Muscle of arm (tissue), 14 donors: Measurements from ENCODE around the gene ARHGEF18. TPM values are rescaled to one million over a fixed set of nuclear protein-coding genes. Genes with fewer than 3 reads are reported as not detected.
"Not testable (repeated sequence)": the region's sequence is repeated elsewhere in the genome, so short reads cannot be mapped to it uniquely, and the experiment has no call there.

Source experiments
- DNase-seq: peaks from one replicate; pipeline ENCODE4 v3.0.0-alpha.2; 2013
- long read RNA-seq, 11 donors: transcript quantifications; one replicate each; lab custom pipeline, GENCODE V29; 2026
- polyA plus RNA-seq, 12 donors: library from polyadenylated mRNA; unstranded; fragments of 120-200 nt; gene quantifications; one replicate each; pipeline ENCODE4 v1.2.1, GENCODE V29; 2013; ENCODE audit not compliant: insufficient read length in 12 of 12

Gene ARHGEF18
- polyA plus RNA-seq = 10 to 100 TPM in 10 of 12 donors, 1 to 10 TPM in 1, not detected in 1; 8.5 to 20.9 (median 13.9) TPM
- long read RNA-seq, donor 1 = 0 reads
- long read RNA-seq, donor 2, partial matches to known transcripts = 6 of 6 reads
- long read RNA-seq, donor 2, other reads (novel, unspliced or antisense) = 0 of 6 reads
- long read RNA-seq, donor 3 = 0 reads
- long read RNA-seq, donor 4 = 0 reads
- long read RNA-seq, donor 5 = 0 reads
- long read RNA-seq, donor 6 = 0 reads
- long read RNA-seq, donor 7 = 0 reads
- long read RNA-seq, donor 8 = 0 reads
- long read RNA-seq, donor 9 = 0 reads
- long read RNA-seq, donor 10 = 0 reads
- long read RNA-seq, donor 11, full-length matches to known transcripts = 1 of 1 reads
- long read RNA-seq, donor 11, partial matches to known transcripts = 0 of 1 reads
- long read RNA-seq, donor 11, other reads (novel, unspliced or antisense) = 0 of 1 reads

DNA sequence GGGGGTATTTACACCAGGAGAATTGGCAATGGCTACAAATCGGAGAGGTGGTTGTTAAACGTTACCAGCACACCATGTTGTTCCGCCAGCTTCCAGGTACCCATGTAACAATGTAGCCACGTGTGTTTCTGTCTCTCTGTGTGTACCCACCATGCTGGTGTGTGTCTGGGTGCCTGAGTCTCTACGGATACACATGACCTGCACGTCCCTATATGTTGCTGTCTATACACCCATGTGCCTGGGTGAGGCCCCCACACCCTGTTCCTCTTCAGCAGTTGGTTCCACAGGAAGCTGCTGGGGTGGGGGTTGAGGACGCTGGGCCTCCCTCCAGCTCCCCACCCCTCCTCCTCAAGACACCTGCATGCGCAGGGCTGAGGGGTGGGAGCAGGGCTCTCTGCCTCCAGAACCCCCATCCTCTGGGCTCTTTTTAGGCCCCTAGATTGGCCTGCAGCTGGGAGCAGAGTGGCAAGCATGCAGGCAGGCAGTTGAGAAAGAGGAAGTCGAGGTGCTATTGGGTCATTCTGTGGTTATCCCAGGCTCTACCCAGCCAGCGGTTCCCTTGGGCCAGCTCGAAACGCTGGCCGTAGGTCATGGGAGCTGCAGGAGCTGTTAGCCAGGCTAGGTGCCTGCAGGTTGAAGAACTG is at the start of gene ARHGEF18:
Gene ARHGEF18 (plus strand): TSS at position 351 of the 644 bp plus-strand sequence. CDS start 13,954 bp downstream, outside the sequence.
- DNase-seq = no peak

DNA sequence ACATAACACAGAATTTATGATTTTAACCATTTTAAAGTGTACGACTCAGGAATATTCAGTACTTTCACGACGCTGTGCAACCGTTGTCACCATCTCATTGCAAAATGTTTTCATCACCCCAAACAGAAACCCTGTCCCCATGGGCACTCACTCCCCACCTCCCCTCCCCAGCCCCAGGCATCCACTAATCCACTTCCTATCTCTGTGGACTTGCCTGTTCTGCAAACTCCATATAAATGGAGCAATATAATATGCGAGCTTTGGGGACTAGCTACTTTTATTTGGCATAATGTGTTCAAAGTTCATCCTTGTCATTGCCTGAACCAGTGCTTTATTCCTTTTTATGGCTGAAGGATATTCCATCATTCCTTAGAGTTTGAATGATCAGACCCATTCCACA is 47.2 kb upstream of the ARHGEF18 start:
- no peak for DNase-seq

DNA sequence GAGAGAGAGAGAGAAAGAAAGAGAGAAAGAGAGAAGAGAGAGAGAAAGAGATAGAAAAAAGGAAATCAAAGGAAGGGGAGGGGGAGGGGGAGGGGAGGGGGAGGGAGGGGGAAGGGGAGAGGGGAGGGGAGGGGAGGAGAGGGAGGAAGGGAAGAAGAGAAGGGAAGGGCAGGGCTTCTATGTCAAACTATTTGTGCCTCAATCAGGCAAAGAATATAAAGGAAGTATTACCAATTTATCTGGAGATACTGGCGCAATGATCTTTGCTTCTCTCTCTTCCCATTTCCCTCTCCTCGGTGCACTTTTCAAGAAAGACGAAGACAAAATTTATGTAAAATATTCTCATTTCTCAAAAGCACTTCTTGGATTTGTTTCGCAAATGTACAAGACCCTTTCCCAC is 45.3 kb upstream of the ARHGEF18 start:
- DNase-seq = no peak

DNA sequence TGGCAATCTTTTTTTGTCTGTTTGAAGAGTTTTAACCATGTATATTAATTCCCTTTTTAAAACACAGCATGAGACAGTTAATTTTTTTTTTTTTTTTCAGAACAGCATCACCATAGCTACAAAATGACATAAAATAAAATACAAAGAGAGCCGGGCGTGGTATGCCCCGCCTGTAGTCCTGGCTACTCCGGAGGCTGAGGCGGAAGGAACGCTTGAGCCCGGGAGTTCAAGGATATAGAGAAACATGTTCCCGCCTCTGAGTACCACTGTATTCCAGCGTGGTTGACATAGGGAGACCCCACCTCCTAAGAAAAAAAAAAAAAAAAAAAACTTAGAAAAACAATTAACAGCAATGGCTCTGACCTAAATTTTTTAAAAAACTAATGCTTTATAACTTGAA is 44.5 kb upstream of the ARHGEF18 start:
- DNase-seq = no peak

DNA sequence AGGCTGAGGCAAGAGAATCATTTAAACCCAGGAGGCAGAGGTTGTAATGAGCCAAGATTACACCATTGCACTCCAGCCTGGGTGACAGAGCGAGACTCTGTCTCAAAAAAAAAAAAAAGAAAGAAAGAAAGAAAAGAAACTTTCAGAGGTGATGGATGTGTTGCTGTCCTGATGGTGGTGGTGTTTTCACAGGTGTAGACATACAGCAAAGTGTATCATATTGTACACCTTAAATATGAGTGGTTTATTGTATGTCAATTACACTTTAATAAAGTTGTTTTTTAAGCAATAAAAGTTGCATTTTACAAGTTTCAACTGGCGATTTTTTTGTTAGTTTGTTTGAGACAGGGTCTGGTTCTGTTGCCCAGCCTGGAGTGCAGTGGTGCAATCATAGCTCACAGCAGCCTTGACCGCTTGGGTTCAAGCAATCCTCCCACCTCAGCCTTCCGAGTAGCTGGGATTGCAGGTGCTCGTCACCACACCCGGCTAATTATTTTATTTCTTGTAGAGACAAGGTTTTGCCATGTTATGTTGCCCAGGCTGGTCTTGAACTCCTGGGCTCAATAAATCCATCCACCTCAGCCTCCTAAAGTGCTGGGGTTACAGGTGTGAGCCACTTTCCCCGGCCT is 41.0 kb upstream of the ARHGEF18 start:
- no peak for DNase-seq

DNA sequence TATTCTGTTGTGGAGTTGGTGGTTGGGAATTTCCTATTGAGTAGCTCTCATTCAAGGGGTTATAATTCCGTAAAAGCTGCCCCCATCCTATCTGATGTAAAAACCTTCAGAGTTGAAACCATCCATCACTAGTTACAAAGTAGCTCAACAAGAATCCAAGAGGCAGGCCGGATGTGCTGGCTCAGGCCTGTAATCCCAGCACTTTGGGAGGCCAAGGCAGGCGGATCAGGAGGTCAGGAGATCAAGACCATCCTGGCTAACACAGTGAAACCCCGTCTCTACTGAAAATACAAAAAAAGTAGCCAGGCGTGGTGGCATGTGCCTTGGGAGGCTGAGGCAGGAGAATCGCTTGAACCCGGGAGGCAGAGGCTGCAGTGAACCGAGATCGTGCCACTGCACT is 40.4 kb upstream of the ARHGEF18 start:
- not testable (repeated sequence) for DNase-seq

DNA sequence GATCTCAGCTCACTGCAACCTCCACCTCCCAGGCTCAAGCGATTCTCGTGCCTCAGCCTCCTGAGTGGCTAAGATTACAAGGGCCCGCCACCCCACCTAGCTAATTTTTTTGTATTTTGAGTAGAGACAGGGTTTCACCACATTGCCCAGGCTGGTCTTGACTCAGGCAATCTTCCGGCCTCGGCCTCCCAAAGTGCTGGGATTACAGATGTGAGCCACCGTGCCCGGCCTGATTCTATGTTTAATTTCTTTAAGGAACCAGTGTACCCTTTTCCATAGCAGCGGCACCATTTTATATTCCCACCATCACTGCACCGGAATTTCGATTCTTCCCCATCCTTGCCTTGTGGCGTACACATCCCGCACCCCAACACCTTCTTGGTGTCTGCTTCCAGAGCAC is 36.8 kb upstream of the ARHGEF18 start:
- no peak for DNase-seq

DNA sequence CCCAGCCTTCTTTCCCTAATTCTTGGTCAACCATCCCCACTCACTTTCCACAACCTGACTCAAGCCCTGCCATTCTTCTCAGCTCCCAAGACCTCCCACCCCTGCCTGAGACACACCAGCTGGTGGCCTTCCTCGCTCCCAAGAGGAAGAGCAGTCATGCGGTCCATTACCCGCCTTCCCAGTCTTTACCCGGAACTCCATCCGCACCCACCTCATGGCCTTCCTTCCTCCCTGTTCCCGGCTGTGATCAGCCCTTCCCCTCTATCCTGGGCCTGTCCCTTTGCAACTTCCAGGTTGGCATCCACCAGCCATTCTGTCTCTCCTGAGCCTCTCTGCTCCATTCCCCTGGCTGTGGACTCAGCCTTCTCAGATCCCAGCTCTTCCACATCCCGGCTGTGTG is 35.9 kb upstream of the ARHGEF18 start:
- no peak for DNase-seq

DNA sequence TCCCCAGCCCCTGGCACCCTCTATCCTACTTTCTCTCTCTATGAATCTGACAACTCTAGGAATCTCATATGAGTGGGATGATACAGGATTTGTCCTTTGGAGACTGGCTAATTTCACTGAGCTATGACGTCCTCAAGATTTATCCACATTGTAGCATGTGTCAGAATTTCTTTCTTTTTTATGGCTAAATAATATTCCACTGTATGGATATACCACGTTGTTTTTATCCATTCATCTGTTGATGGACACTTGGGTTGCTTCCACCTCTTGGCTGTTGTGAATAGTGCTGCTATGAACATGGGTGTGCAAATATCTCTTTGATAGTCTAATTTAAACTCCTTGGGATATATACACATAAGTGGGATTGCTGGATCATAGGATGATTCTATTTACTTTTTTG is 30.6 kb upstream of the ARHGEF18 start:
- DNase-seq = no peak

DNA sequence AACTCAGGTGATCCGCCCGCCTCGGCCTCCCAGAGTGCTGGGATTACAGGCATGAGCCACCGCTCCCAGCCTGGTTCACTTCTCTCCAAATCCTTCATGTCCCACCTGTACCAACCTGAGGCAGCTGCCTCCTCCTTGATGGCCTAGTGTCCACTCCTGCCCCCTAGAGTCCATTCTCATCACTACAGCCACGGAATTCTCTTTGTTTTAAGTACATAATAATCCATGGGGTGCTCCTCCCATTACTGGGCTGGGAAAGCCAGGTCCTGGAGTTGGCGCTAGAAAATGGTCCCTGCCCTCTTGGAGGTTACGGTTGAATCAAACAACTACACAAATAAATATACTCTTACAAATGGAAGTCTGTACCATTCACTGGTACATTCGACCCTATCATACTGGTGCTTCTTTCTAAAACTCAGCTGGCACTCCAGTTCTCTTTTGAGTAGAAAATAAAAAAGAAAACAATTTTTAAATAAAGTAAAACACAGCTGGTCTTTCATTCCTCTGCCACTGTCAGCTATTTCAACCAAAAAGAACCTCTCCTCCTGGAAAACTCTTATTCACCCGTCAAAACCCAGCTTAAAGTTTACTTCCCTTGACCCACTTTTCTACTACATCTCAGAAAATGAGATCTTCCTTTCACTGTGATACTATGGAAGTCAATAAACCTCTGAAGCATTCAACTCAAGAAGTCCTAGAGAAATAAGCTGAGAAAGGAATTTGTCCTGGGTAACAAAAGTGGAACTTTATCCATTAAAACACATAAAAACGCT is 22.4 kb upstream of the ARHGEF18 start:
- DNase-seq = no peak

DNA sequence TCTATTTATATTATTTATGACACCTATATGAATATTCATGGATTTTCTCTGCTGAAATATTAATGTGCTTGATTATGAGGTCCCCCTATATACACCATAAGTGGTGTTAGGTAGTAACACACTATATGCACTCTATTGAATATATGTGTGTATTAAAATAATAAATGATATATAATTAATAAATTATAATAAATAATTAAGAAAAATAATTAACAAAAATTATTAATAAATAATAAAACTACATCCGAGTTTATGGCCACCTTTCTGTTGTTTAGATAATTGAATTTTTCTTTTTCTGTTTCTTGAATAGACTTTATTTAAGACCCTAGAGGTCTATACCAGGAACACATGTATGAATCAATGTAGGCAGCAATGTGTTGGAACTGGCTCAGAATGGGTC is 20.9 kb upstream of the ARHGEF18 start:
- DNase-seq = no peak

DNA sequence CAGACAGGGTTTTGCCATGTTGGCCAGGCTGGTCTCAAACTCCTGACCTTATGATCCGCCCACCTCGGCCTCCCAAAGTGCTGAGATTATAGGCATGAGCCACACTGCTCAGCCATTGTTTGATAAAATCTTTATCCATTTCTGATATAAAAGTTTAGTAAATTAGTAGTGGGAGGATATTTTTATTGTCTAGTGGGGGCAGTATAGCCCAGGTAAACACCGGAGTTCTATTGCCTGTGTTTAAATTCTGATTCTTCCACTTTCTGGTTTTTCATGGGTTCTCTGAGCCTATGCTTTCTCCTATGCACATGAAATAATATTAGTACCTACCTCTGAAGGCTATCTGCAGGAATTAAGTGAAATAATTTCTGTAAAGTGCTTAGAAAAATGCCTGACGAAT is 20.1 kb upstream of the ARHGEF18 start:
- no peak for DNase-seq

DNA sequence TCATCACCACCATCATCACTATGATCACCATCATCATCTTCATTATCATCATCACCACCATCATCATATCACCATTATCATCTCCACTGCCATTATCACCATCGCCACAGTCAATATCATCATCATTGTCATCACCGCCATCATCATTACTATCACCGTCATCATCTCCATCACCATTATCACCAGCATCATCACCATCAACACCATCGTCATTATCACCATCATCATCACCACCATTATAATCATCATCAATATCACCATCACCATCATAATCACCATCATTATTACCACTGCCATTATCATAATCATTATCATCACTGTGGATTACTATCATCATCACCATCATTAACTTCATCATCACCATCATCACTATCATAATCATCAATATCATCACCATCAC is 17.3 kb upstream of the ARHGEF18 start:
- no peak for DNase-seq

DNA sequence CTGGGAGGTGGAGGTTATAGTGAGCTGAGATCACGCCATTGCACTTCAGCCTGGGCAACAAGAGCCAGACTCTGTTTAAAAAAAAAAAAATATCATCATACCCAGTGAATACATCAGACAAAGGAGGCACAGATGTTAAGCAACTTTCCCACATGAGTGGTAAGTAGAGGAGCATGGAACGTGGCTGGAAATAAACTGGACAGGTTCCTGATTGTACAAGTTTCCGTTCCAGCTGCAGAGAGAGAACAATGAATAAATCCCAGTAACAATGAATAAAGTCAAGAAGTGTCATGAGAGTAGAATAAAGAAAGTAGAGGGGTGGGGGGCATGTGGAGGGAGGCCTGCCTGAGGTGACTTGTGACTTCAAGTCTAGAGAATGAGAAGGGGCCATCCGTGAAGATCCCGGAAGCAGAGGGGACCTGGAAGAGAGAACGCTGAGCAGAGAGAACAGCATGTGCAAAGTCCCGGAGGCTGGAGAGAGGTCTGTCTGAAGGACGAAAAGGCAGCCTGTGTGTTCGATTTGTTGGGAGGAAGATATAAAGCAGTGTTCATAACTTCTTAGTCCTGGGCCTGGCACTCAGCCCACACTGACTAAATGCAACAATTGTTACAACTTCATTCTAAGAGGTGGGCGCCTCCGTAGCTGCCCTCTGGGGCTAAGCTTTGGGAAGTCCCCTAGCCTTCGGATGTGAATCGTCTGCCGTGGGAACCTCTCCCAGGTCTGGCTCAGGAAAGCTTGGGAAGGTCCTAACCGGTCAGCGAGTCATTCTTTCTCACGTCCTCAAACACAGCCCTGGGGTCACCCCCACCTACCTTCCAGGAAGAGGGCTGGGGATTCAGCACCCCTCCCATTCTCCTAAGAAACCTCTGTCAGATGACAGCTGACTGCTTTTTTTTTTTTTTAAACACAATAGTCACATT is 15.3 kb upstream of the ARHGEF18 start:
- no peak for DNase-seq

DNA sequence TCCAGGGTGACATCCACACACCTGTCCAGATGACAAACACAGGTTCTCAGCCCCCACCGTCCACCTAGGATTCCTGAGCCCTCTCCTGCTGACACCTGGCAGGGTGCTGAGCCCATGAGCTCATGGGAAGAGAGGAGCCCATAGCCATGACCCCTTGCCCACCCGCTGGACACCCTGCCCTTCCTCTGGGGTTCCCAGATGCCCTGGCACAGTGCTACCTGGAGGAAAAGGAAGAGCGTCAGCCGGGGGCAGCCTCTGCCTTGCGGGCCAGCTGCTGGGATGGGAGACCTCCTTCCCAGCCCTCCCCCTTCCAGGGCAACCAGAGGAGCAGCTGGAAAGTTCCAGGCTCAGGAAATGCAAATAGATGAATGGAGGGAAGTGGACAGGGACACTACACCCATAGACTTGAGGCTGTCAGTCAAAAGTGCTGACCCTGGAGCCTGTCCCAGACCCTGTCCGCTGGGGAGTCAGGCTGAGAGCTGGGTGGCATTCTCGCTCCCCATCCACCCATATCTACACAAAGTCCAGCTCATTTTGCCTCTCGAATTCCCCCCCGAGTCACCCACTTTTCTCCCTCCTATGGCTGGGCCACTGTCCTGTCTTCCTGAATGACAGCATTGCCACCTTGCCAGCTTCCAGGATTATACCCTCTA is 12.3 kb upstream of the ARHGEF18 start:
- no peak for DNase-seq

DNA sequence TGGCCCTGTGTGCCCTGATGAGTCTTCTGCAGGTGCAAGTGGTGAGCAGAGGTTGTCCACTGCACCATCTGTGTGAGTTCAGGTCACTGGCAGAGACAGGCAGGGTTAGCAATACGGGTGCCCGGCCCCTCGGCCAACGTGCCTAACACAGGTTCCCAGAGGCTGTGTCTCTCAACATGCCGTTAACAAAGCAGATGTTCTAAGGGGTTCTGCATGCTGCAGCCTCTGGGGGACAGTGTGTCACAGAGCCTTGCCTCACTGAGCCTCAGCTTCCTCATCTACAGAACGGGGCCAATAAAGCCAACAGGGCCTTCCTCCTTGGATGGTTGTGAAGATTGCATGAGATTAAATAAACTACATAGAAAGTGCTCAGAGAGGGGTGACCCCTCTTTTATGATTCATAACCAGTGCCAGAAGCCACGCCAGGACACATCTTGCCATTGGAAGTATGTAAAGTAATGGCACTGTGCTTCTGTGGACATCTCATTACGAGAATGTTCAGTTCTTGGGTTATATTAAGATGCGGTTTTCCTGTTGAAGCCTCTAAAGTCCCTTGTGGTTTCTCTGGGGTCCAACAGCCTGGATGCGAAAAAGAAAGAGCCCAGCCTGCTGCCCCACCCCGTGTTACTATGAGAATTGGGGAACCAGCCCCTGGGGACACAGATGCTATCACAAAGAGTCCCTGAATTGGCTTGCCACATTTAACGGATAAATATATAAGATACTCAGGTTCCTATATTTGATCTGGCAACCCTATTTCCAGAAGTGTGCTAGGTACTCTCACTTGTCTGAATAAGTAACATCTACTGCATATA is 11.2 kb upstream of the ARHGEF18 start:
- no peak for DNase-seq

DNA sequence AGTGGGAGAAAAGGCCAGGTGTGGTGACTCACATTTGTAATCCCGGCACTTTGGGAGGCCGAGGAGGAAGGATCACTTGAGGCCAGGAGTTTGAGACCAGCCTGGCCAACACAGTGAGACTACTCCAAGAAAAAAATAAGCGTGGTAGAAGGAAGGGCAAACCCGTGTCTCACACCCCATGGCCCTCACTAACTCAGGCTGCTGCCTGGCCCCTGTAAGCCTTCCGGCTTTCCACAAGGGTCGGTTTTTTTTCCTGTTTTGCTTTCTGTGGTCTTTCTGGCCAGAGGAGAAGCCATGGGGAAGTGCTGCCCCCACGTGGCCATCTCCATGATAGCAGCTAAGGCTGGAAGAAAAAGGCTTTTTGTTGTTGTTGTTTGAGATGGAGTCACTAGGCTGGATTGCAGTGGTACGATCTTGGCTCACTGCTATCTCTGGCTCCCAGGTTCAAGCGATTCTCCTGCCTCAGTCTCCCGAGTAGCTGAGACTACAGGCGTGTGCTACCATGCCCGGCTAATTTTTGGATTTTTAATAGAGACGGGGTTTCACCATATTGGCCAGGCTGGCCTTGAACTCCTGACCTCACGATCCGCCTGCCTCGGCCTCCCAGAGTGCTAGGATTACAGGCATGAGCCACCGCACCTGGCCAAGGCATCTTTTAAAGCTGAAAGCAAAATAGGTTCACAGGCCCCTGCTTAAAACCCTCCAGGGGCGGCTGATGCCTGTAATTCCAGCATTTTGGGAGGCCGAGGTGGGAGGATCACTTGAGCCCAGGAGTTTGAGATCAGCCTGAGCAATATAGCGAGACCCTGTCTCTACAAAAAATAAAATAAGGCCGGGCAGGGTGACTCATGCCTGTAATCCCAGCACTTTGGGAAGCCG is 7.5 kb upstream of the ARHGEF18 start:
- DNase-seq = peak; percentile 87

DNA sequence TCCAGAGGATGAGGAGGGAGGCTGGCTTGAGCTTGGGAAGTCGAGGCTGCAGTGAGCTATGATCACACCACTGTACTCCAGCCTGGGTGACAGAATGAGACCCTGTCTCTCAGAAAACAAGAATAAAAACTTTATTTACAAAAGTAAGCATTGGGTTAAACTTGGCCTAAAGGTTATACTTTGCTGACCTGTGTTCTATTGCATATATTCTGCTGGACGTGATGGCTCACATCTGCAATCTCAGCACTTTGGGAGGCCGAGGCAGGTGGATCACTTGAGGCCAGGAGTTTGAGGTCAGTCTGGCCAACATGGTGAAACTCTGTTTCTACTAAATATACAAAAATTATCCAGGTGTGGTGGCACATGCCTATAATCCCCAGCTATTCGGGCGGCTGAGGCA is 6.6 kb upstream of the ARHGEF18 start:
- no peak for DNase-seq
